HCT116 (cell line): ENCODE data around the gene RTN4RL1. TPM values are rescaled to one million over a fixed set of nuclear protein-coding genes. Genes with fewer than 3 reads are reported as not detected.

Source experiments
- ATAC-seq: fragments of 200-7000 bp; cut with Tn5 transposase; 2 replicates; pipeline ENCODE4 v1.9.1; 2020; ENCODE audit warnings: mild to moderate bottlenecking, moderate library complexity
- BruUV-seq: library from RNA; stranded (reverse); fragments of 400-500 nt; replicated peaks from 2 replicates; lab custom pipeline; 2021; lab: Mats Ljungman, UMichigan
- CTCF ChIA-PET: fragments of 300-600 bp; sonication (Branson Sonifier 250); formaldehyde crosslinking; loops from one replicate; lab custom pipeline; 2021; ENCODE audit warnings: antibody characterized with exemption; lab: Charles Lee
- POLR2A ChIA-PET: fragments of 300-600, 350-600 bp; sonication (Branson Sonifier 250); formaldehyde crosslinking; loops from one replicate; lab custom pipeline; 2021; ENCODE audit warnings: antibody characterized with exemption; lab: Charles Lee
- RAD21 ChIA-PET, 2 experiments: fragments of 300-600 bp; sonication (Branson Sonifier 250); formaldehyde crosslinking; loops; one replicate each; lab custom pipeline; 2023; ENCODE audit warnings: low total read pairs in 2 of 2; ENCODE audit not compliant: uncharacterized antibody in 2 of 2, unreplicated experiment in 2 of 2, low non-redundant PET in 1 of 2; lab: Charles Lee
- DNase-seq: peaks from one replicate; pipeline ENCODE4 v3.0.0-alpha.2; 2010; ENCODE audit warnings: low read depth, low spot score
- H2AFZ ChIP-seq: fragments of 200-600 bp; shearing (Covaris generic), sonication (generic); 2 replicates; pipeline ENCODE4 v1.6.1; 2017; ENCODE audit warnings: low read depth, mixed run types, mixed read lengths, antibody characterized with exemption, low read length; ENCODE audit not compliant: poor library complexity, severe bottlenecking
- H3K27ac ChIP-seq: 2 replicates; pipeline ENCODE4 v1.5.1; 2012; ENCODE audit warnings: low read depth, low read length
- H3K27me3 ChIP-seq: fragments of 200-600 bp; sonication (generic); 2 replicates; pipeline ENCODE4 v1.6.1; 2016; ENCODE audit warnings: mixed run types, low read length, mixed read lengths; ENCODE audit not compliant: insufficient read depth
- H3K36me3 ChIP-seq, 2 experiments: fragments of 200-500 bp in 1 of 2; fragments of 200-600 bp in 1 of 2; sonication (Bioruptor generic) in 1 of 2; sonication (generic) in 1 of 2; 2 replicates each; pipeline versions ENCODE4 v1.5.1 to v1.6.1; 2014 to 2016; ENCODE audit warnings: low read length in 2 of 2, inconsistent platforms in 1 of 2, mixed read lengths in 1 of 2, mixed run types in 1 of 2; ENCODE audit not compliant: insufficient read depth in 2 of 2, control insufficient read depth in 1 of 2
- H3K4me1 ChIP-seq, 2 experiments: fragments of 200-600 bp in 1 of 2; sonication (generic) in 1 of 2; 2 replicates each; pipeline versions ENCODE4 v1.5.1 to v1.6.1; 2012 to 2017; ENCODE audit warnings: low read length in 2 of 2, inconsistent platforms in 1 of 2, mild to moderate bottlenecking in 1 of 2, mixed read lengths in 1 of 2, mixed run types in 1 of 2, moderate library complexity in 1 of 2; ENCODE audit not compliant: insufficient read depth in 2 of 2, control insufficient read depth in 1 of 2
- H3K4me2 ChIP-seq: fragments of 200-600 bp; sonication (generic); 2 replicates; pipeline ENCODE4 v1.6.1; 2017; ENCODE audit warnings: mixed run types, low read length, mixed read lengths
- H3K4me3 ChIP-seq, 2 experiments: fragments of 200-600 bp in 1 of 2; sonication (generic) in 1 of 2; replicated peaks in 1 of 2; 2 replicates each; pipeline ENCODE4 v1.5.1; 2011 to 2016; ENCODE audit warnings: low read length in 2 of 2, control low read depth in 1 of 2, low read depth in 1 of 2, mild to moderate bottlenecking in 1 of 2, mixed read lengths in 1 of 2, mixed run types in 1 of 2
- H3K79me2 ChIP-seq: fragments of 200-600 bp; sonication (generic); 2 replicates; pipeline ENCODE4 v1.6.1; 2017; ENCODE audit warnings: mild to moderate bottlenecking, mixed run types, low read length, moderate library complexity, mixed read lengths; ENCODE audit not compliant: insufficient read depth
- H3K9ac ChIP-seq: fragments of 200-600 bp; sonication (generic); 2 replicates; pipeline ENCODE4 v1.6.1; 2016; ENCODE audit warnings: low read length, mixed read lengths
- H3K9me2 ChIP-seq: fragments of 200-600 bp; sonication (generic), shearing (Covaris generic); 2 replicates; pipeline ENCODE4 v1.6.1; 2017; ENCODE audit warnings: mixed run types, mild to moderate bottlenecking, moderate library complexity; ENCODE audit not compliant: insufficient read depth
- H3K9me3 ChIP-seq, 2 experiments: fragments of 200-500 bp in 1 of 2; fragments of 200-600 bp in 1 of 2; sonication (Bioruptor generic) in 1 of 2; sonication (generic) in 1 of 2; 2 replicates each; pipeline ENCODE4 v1.6.1; 2014 to 2017; ENCODE audit warnings: low read length in 2 of 2, mixed read lengths in 2 of 2, inconsistent platforms in 1 of 2, low read depth in 1 of 2, mild to moderate bottlenecking in 1 of 2, mixed run types in 1 of 2, moderate library complexity in 1 of 2; ENCODE audit not compliant: control insufficient read depth in 1 of 2, insufficient read depth in 1 of 2
- H4K20me1 ChIP-seq: fragments of 200-600 bp; sonication (generic), shearing (Covaris generic); 2 replicates; pipeline ENCODE4 v1.6.1; 2017; ENCODE audit warnings: mixed run types, mild to moderate bottlenecking, moderate library complexity; ENCODE audit not compliant: insufficient read depth
- CBX3 ChIP-seq: IDR thresholded peaks from 2 replicates; pipeline ENCODE4 v1.6.1; 2012; ENCODE audit warnings: low read depth
- CEBPB ChIP-seq: IDR thresholded peaks from 2 replicates; pipeline ENCODE4 v1.6.1; 2012; ENCODE audit warnings: low read depth
- CTCF ChIP-seq, 3 experiments: fragments of 200-600 bp in 1 of 3; sonication (generic) in 1 of 3; IDR thresholded peaks in 2 of 3; conservative IDR thresholded peaks in 1 of 3; 2 replicates each; pipeline ENCODE4 v1.5.1; 2012 to 2017; ENCODE audit warnings: low read depth in 2 of 3, low read length in 2 of 3, antibody characterized with exemption in 1 of 3, borderline replicate concordance in 1 of 3, control low read depth in 1 of 3, mild to moderate bottlenecking in 1 of 3, mixed read lengths in 1 of 3, mixed run types in 1 of 3, moderate library complexity in 1 of 3; ENCODE audit not compliant: insufficient read depth in 1 of 3
- EGR1 ChIP-seq: IDR thresholded peaks from 2 replicates; pipeline ENCODE4 v1.6.1; 2012; ENCODE audit warnings: low read depth
- ELF1 ChIP-seq: IDR thresholded peaks from 2 replicates; pipeline ENCODE4 v1.6.1; 2012; ENCODE audit warnings: low read depth, borderline replicate concordance
- MAX ChIP-seq: IDR thresholded peaks from 2 replicates; pipeline ENCODE4 v1.6.1; 2012
- RAD21 ChIP-seq: IDR thresholded peaks from 2 replicates; pipeline ENCODE4 v1.6.1; 2012; ENCODE audit warnings: low read depth, mild to moderate bottlenecking
- SP1 ChIP-seq: IDR thresholded peaks from 2 replicates; pipeline ENCODE4 v1.6.1; 2012; ENCODE audit warnings: low read depth
- SRF ChIP-seq: IDR thresholded peaks from 2 replicates; pipeline ENCODE4 v1.6.1; 2012; ENCODE audit warnings: low read depth
- ZNF274 ChIP-seq: fragments of 200-500 bp; sonication (Bioruptor generic); IDR thresholded peaks from 2 replicates; pipeline ENCODE4 v1.6.1; 2014; ENCODE audit warnings: mild to moderate bottlenecking, low read depth, low read length, inconsistent platforms
- intact Hi-C: fragments of 100-400 bp; cut with micrococcal nuclease; formaldehyde crosslinking; loops from 2 replicates; pipeline ENCODE4 v1.10.0; 2022
- total RNA-seq: library from RNA; stranded (reverse); gene quantifications from one replicate; pipeline ENCODE4 v1.2.1, GENCODE V29; 2021; ENCODE audit not compliant: unreplicated experiment
- TF ChIP-seq, protein P1 (sequence below): IDR thresholded peaks from 2 replicates; pipeline ENCODE4 v1.6.1; 2012

RTN4RL1 gene
- total RNA-seq, 1 experiment from 2014 or later: 3.7 TPM

- Histone ChIP-seq H3K9ac (no peak overlapping the region), H3K9me2 (no peaks in the 10 kb centered on the region), H3K36me3 (no peaks in the 10 kb centered on the region), H4K20me1 (no peaks in the 10 kb centered on the region), H3K79me2 (no peaks in the 10 kb centered on the region), H3K27me3 (no peaks in the 10 kb centered on the region), H3K27ac (no peak overlapping the region), H2AFZ (no peak overlapping the region), H3K9me3 (no peaks in the 10 kb centered on the region), H3K4me2 (peak overlapping the region; percentile 36; the same call in 1 of the 2 replicates), H3K4me3 (no peak overlapping the region), H3K4me1 (peaks cover 1 to 20% of the 10 kb centered on the region in 2 experiments; a peak in 2 of 4 replicates)
- intact Hi-C loops: no loop called here
- ChIA-PET POLR2A (interaction anchor here (1.1 kb wide), 1 partner anchor 189 kb away, joined by 3 read pairs; no protein-coding TSS in a partner anchor), CTCF (interaction anchor here (1.0 to 8.0 kb wide), 6 partner anchors 10 to 361 kb away, joined by 3 to 200 read pairs (median 5); no protein-coding TSS in a partner anchor), RAD21 (interaction anchor here in 1 of 2 experiments (1.0 kb wide), 1 partner anchor 189 kb away, joined by 8 read pairs; no protein-coding TSS in a partner anchor)
- TF ChIP-seq CBX3: no peak
- TF ChIP-seq SP1: no peak
- no peak for TF ChIP-seq EGR1
- no peak for TF ChIP-seq ELF1
- BruUV-seq: no TSS peak
- ATAC-seq (no peak), DNase-seq (no peak)
These were observed 30.4 kb upstream of the RTN4RL1 start for GRCh38 chr17:2055292-2056205.

DNA sequence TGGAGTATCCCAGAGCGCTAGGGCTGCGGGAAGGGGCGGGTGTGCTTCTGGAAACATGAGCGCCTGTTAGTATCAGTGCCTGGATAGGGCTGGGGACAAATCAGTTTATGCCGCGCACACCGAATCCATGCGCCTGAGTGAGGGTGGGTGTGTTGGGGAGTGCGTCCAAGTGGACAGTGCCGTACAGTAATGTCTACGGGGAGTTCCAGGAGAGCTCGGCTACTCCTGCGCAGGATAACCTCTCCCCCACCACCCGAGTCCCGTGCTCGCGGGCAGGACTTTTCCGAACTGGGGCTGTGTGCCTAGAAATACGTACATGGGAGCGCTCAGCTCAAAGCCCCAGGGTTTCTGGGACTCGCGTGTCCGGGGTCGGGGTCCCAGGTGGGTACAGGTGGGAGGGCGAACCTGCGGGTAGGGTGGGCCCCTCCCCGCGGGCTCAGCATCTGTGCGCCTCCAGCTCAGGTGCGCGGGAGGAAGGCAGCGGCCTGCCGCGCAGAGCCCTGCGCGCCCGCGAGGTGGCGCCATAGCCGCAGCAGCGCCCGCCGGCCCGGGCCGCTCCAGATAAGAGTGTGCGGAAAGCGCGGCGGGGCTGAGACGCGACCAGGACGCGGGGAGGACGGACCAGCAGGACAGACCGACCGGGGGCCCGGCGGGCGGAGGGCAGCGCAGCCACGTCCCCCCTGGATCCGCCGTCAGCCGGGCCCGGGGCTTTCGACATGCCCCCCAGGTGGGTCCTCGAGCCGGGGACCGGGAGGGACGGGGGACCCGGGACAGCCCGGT lies 29.6 kb upstream of the RTN4RL1 start, which contains the start of gene HIC1:
TSS of gene HIC1 (plus strand) at position 592 of the 780 bp plus-strand sequence. CDS start 1,588 bp downstream, outside the sequence.
- Histone ChIP-seq H3K9ac (no peak within 1 kb of the TSS), H3K36me3 (no peaks in the 10 kb centered on the region), H3K4me3 (no peak within 1 kb of the TSS), H3K4me2 (peak within 1 kb of the TSS; percentile 36; the same call in 1 of the 2 replicates), H2AFZ (no peak within 1 kb of the TSS), H3K9me2 (no peaks in the 10 kb centered on the region), H3K27me3 (no peaks in the 10 kb centered on the region), H3K4me1 (peaks cover 2 to 25% of the 10 kb centered on the region in 2 experiments; a peak in 2 of 4 replicates), H3K79me2 (no peaks in the 10 kb centered on the region), H3K9me3 (no peaks in the 10 kb centered on the region), H3K27ac (no peak within 1 kb of the TSS), H4K20me1 (no peaks in the 10 kb centered on the region)
- DNase-seq: no peak
- BruUV-seq: no TSS peak
- POLR2A ChIA-PET: interaction anchor here (1.1 kb wide), 1 partner anchor 190 kb away, joined by 3 read pairs; no protein-coding TSS in a partner anchor
- RAD21 ChIA-PET: interaction anchor here (0.5 to 1.0 kb wide), 3 partner anchors 73 to 190 kb away, joined by 3 to 8 read pairs (median 5); no protein-coding TSS in a partner anchor
- CTCF ChIA-PET: interaction anchor here (0.6 to 8.0 kb wide), 10 partner anchors 10 to 362 kb away, joined by 3 to 200 read pairs (median 3); no protein-coding TSS in a partner anchor
- ATAC-seq: peak; percentile 62
- TF ChIP-seq ZNF274: no peak
- TF ChIP-seq ELF1: no peak
- TF ChIP-seq RAD21: peak; percentile 85
- TF ChIP-seq CTCF (IDR thresholded peaks at IDR 0.05 in 2 of 3, conservative IDR thresholded peaks at IDR 0.05 in 1 of 3; ENCODE audit: borderline replicate concordance in 1 of 3, insufficient read depth in 1 of 3, low read depth in 2 of 3, low read length in 2 of 3): peak; percentile 61 to 84 (median 78)
- TF ChIP-seq EGR1: no peak
- TF ChIP-seq CEBPB: no peak
- TF ChIP-seq, protein P1, sequence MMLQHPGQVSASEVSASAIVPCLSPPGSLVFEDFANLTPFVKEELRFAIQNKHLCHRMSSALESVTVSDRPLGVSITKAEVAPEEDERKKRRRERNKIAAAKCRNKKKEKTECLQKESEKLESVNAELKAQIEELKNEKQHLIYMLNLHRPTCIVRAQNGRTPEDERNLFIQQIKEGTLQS: no peak
- no peak for TF ChIP-seq MAX
- TF ChIP-seq SRF: no peak
- intact Hi-C loops: no loop called here
